ENCODE data around the gene SNAP47.

GRCh38 chr1:227730630-227731151 is 4.5 kb upstream of the SNAP47 start:
- no peak for TF ChIP-seq EZH2phosphoT487 (IDR thresholded peaks at IDR 0.05; ENCODE audit: insufficient read depth, low read depth)
- no peak for TF ChIP-seq EZH2 (IDR thresholded peaks at IDR 0.05; ENCODE audit: insufficient read depth, poor library complexity, severe bottlenecking)

All from GM23248 (cell line).